Measurements from ENCODE around the gene DNAH11. TPM values are rescaled to one million over a fixed set of nuclear protein-coding genes. Genes with fewer than 3 reads are reported as not detected.

The DNAH11 gene
- polyA plus RNA-seq, 1 experiment = not detected

DNA sequence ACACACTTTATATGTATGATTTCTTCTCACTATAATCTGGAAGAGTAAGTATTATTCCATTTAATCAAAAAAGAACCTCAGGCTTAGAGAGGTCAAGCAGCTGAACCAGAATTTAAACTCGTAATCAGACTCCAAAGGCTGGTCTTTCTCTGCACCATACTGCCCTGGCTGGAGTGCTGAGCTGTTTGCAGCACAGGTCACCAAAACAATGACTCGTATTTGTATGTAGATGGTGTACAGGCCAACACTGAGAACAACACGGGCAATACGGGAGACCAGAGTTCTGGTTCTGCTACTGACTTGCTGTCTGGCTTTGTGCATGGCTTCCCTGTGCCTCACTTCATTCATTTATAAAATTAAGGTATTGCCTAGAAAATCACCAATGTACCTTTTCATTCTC lies 344.9 kb downstream of the DNAH11 start:
- ChIA-PET CTCF (no interaction called here), POLR2A (no interaction called here)
- DNase-seq (ENCODE audit: low read depth, low spot score) = no peak
- TF ChIP-seq, protein P1, sequence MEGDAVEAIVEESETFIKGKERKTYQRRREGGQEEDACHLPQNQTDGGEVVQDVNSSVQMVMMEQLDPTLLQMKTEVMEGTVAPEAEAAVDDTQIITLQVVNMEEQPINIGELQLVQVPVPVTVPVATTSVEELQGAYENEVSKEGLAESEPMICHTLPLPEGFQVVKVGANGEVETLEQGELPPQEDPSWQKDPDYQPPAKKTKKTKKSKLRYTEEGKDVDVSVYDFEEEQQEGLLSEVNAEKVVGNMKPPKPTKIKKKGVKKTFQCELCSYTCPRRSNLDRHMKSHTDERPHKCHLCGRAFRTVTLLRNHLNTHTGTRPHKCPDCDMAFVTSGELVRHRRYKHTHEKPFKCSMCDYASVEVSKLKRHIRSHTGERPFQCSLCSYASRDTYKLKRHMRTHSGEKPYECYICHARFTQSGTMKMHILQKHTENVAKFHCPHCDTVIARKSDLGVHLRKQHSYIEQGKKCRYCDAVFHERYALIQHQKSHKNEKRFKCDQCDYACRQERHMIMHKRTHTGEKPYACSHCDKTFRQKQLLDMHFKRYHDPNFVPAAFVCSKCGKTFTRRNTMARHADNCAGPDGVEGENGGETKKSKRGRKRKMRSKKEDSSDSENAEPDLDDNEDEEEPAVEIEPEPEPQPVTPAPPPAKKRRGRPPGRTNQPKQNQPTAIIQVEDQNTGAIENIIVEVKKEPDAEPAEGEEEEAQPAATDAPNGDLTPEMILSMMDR (IDR thresholded peaks at IDR 0.05; ENCODE audit: low read depth, low read length) = no peak
- Histone ChIP-seq H3K27me3 (ENCODE audit: control insufficient read depth, insufficient read depth, low read length) (no peaks in the 10 kb centered on the region), H3K27ac (ENCODE audit: low read depth, low read length) (no peak overlapping the region), H3K4me3 (ENCODE audit: low read depth, low read length) (no peak overlapping the region), H3K9me3 (ENCODE audit: control insufficient read depth, insufficient read depth, low read length) (no peaks in the 10 kb centered on the region)

DNA sequence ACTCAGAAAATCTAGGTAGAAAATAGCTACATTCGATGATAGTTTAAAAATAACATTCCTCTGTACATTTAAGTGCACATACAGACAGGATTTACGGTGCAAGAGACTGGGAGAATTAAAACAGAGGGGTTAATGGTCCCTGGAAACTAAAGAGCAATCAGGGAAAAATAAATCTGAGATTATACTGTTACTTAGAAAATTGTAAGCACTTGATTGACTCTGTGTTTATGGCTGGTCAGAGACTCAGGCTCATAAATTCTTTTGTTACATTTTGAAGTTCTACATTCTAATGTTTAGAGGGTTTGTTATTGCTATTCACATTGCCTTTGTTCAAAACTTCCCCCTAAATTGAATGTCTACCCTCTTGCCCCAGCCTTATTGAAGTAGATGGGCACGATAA lies 348.5 kb downstream of the DNAH11 start:
- Histone ChIP-seq H3K27me3 (ENCODE audit: control insufficient read depth, insufficient read depth, low read length) (no peaks in the 10 kb centered on the region), H3K9me3 (ENCODE audit: control insufficient read depth, insufficient read depth, low read length) (no peaks in the 10 kb centered on the region), H3K4me3 (ENCODE audit: low read depth, low read length) (no peak overlapping the region), H3K27ac (ENCODE audit: low read depth, low read length) (no peak overlapping the region)
- ChIA-PET CTCF (no interaction called here), POLR2A (no interaction called here)
- TF ChIP-seq, protein P1 (IDR thresholded peaks at IDR 0.05; ENCODE audit: low read depth, low read length) = no peak
- DNase-seq (ENCODE audit: low read depth, low spot score) = no peak

DNA sequence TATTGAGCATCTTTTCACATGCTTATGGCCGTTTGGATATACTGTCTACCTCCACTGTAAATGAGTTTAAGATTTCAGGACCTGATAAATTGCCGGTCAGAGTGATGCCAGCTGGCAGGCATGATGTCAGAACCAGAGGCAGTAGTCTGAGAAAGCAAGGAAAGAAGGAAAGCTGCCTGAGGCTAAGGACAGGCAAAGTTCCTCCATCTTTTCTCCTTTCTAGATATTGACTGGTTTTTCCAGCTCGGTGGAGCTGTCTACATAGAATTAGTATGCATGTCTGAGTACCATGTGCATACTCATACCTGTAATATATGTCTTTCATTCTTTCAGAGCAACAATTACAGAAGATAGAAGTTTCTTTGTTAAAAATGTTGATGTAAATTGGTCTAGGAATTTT lies 350.6 kb downstream of the DNAH11 start:
- ChIA-PET CTCF (no interaction called here), POLR2A (no interaction called here)
- no peak overlapping the region for H3K27ac ChIP-seq (ENCODE audit: low read depth, low read length)
- no peaks in the 10 kb centered on the region for H3K9me3 ChIP-seq (ENCODE audit: control insufficient read depth, insufficient read depth, low read length)
- TF ChIP-seq, protein P1 (IDR thresholded peaks at IDR 0.05; ENCODE audit: low read depth, low read length) = no peak
- H3K27me3 ChIP-seq (ENCODE audit: control insufficient read depth, insufficient read depth, low read length) = no peaks in the 10 kb centered on the region
- no peak for DNase-seq (ENCODE audit: low read depth, low spot score)
- H3K4me3 ChIP-seq (ENCODE audit: low read depth, low read length) = no peak overlapping the region

DNA sequence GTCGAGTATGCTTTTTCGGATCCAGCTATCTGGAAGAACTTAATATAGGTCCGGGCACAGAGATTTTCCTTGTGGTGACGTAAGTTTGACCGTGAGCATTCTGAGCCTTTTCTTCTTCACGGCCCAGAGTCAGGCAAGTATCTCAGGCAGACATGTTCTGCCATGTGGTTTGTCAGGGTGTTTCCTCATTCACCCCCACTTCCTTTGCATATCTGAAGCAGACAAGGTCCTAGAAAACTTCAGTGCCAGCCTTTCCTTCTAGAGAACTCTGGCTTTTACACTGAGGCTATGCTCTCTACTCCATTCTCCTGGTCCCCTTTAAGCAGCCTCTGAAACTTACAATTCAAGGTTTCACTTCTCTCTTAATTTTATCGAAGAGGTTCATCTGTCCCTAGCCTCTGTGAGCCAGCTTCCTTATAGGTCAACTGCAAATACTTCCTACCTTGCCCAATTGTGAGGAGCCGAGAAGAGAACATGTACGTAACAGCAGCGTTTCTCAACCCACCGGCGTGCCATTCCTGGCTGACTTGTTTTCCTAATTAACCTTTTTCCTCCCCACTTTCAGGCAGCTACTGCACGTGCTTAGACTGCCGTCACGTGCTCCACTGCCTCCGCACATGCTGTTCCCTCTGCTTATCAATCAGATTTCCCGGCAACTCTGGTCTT lies 355.6 kb downstream of the DNAH11 start:
- no peak for DNase-seq (ENCODE audit: low read depth, low spot score)
- no peak overlapping the region for H3K27ac ChIP-seq (ENCODE audit: low read depth, low read length)

DNA sequence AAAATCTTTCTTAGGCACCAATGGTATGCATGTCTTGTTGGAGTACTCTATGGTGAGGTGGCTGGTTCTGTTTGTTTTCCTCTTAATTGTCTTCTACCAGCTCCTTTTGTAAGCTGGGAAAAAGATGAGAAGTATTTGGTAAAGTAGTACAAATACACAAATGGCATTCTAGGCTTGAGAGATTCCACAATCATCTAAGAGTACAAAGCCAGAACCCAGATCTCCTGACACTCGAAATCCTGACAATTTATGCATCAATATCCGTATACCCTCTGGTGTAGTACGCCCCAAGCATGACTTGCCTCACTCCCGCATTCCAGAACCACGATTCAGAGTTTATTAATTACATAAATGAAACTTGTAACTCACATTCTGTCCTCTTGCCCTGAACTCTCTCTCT lies 359.4 kb downstream of the DNAH11 start:
- Histone ChIP-seq H3K4me3 (ENCODE audit: low read depth, low read length) (no peak overlapping the region), H3K27me3 (ENCODE audit: control insufficient read depth, insufficient read depth, low read length) (no peaks in the 10 kb centered on the region), H3K9me3 (ENCODE audit: control insufficient read depth, insufficient read depth, low read length) (no peaks in the 10 kb centered on the region), H3K27ac (ENCODE audit: low read depth, low read length) (no peak overlapping the region)
- ChIA-PET POLR2A (no interaction called here), CTCF (no interaction called here)
- TF ChIP-seq, protein P1 (IDR thresholded peaks at IDR 0.05; ENCODE audit: low read depth, low read length) = no peak
- DNase-seq (ENCODE audit: low read depth, low spot score) = no peak

More for the DNA sequence above, 355.6 kb downstream of the DNAH11 start:
- Histone ChIP-seq H3K27me3 (ENCODE audit: control insufficient read depth, insufficient read depth, low read length) (no peaks in the 10 kb centered on the region), H3K9me3 (ENCODE audit: control insufficient read depth, insufficient read depth, low read length) (no peaks in the 10 kb centered on the region), H3K4me3 (ENCODE audit: low read depth, low read length) (no peak overlapping the region)
- ChIA-PET POLR2A (interaction anchor here (1.2 kb wide), 1 partner anchor 47 kb away, joined by 3 read pairs; the partner anchor contains the start of gene CDCA7L), CTCF (interaction anchor here (0.6 kb wide), 1 partner anchor 451 kb away, joined by 4 read pairs; no protein-coding TSS in a partner anchor)
- TF ChIP-seq, protein P1 (IDR thresholded peaks at IDR 0.05; ENCODE audit: low read depth, low read length) = no peak

All from AG04450 (cell line).